Pancreas (tissue), 10 donors: ENCODE measurements around the gene SBK1. TPM values are rescaled to one million over a fixed set of nuclear protein-coding genes. Genes with fewer than 3 reads are reported as not detected.
A peak's percentile ranks its signal among the peaks of the same experiment; 100 is the strongest.

Source experiments
- ATAC-seq, 4 donors: fragments of 200-7000 bp; cut with Tn5 transposase; one replicate each; pipeline versions ENCODE4 v1.8.0 to v1.9.1; 2020; ENCODE audit warnings: mild to moderate bottlenecking in 4 of 4, moderate library complexity in 4 of 4
- DNase-seq, 6 donors: peaks; one replicate each; pipeline ENCODE4 v3.0.0-alpha.2; 2020
- FAIRE-seq: peaks from 2 replicates; lab custom pipeline; 2012; peaks lifted over from hg19 to GRCh38; lab: Jason Lieb, UNC
- H3K27ac ChIP-seq, 4 donors: fragments of 200-600 bp; sonication (generic); 1 replicate in 3 of 4; 2 replicates in 1 of 4; pipeline versions ENCODE4 v1.5.0 to v1.8.0; 2020
- H3K27me3 ChIP-seq, 4 donors: fragments of 200-600 bp; one replicate each; pipeline ENCODE4 v1.8.0; 2021
- H3K36me3 ChIP-seq, 3 donors: fragments of 200-600 bp; sonication (generic) in 1 of 3; one replicate each; pipeline versions ENCODE4 v1.5.0 to v1.8.0; 2020 to 2021
- H3K4me1 ChIP-seq, 3 donors: fragments of 200-600 bp; one replicate each; pipeline ENCODE4 v1.8.0; 2021
- H3K4me3 ChIP-seq, 4 donors: fragments of 200-600 bp; sonication (generic) in 2 of 4; one replicate each; pipeline versions ENCODE4 v1.5.0 to v1.8.0; 2020 to 2021
- H3K9me3 ChIP-seq, 4 donors: fragments of 200-600 bp; one replicate each; pipeline ENCODE4 v1.8.0; 2021
- WGBS, 2 donors: extraction: QIAGEN DNeasy Blood & Tissue Kit; methylation state at CpG; one replicate each; pipeline ENCODE4 v1.1.7; 2013; 5-methylcytosine and 5-hydroxymethylcytosine counted together
- intact Hi-C, 3 donors: fragments of 100-400 bp; cut with DNase I; formaldehyde crosslinking; loops; one replicate each; pipeline versions ENCODE4 v1.11.1 to v1.14.2; 2022
- polyA plus RNA-seq, 2 donors: library from polyadenylated mRNA; stranded (reverse); fragments of 200-250 nt; gene quantifications; one replicate each; pipeline ENCODE4 v1.2.3, GENCODE V29; 2013
- total RNA-seq, 6 donors: library from RNA; stranded (reverse); fragmentation: NEBNext Ultra II Directional in 4 of 6; extraction: Animal tissue kit (Norgen Biotek cat#: 25700) in 4 of 6; gene quantifications; one replicate each; pipeline versions ENCODE4 v1.2.1 to v1.2.4, GENCODE V29; 2021 to 2023
- TF ChIP-seq, protein P1 (sequence below), 4 donors: fragments of 200-600 bp; sonication (generic) in 3 of 4; IDR thresholded peaks; one replicate each; pipeline versions ENCODE4 v1.5.0 to v1.8.0; 2021; ENCODE audit warnings: antibody characterized with exemption in 4 of 4
- donor health status: healthy with polysubstance abuse.
- donor health status: DM: no; HTN: no; CAD: no; lungs with moderate emphysema.
- donor health status: DM: no; HTN: no; CAD: no.
- donor health status: control.
- donor health status: control.
- donor health status: Bipolar disorder and iron deficiency.
- donor health status: DM: yes; HTN: yes; CAD: no.
- donor health status: DM: no; HTN: no; CAD: no.
- donor health status: DM: no; HTN: no; CAD: no.
- donor health status: DM: yes; HTN: yes; CAD: no.

SBK1 gene
- total and polyA plus RNA-seq, 8 donors, result 0.96 to 4.0 (median 1.5) TPM

DNA sequence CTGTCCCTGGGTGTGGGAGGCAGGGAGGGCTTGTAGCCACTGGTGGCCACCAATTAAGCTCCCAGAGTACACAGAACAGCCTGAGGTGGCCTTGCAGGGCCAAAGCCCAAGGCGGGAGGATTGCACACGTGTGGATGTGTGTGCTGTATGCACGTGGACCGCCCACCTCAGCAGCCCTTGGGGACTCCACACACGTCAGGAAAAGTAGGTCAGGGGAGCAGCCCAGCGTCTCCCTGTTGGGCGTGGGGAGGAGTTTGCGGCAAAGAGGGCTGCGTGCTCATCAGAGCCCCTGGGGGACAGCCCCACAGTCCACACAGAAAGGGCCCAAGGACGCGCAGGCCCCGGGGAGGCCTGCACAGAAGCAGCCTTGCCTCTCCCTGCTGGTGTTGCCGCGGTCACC is 19.6 kb downstream of the SBK1 start:
- H3K27me3 ChIP-seq, result no peaks in the 10 kb centered on the region
- WGBS, 2 donors, result 85 to 86% methylated on average over 14 of the region's 14 CpGs
- no peak for ATAC-seq
- no peak overlapping the region for H3K4me3 ChIP-seq
- H3K36me3 ChIP-seq, result no peaks in the 10 kb centered on the region
- no peaks in the 10 kb centered on the region for H3K4me1 ChIP-seq
- H3K9me3 ChIP-seq, result no peaks in the 10 kb centered on the region
- no peak for FAIRE-seq
- no peak overlapping the region for H3K27ac ChIP-seq
- intact Hi-C loops, result no loop called here
- DNase-seq, result no peak
- TF ChIP-seq, protein P1, sequence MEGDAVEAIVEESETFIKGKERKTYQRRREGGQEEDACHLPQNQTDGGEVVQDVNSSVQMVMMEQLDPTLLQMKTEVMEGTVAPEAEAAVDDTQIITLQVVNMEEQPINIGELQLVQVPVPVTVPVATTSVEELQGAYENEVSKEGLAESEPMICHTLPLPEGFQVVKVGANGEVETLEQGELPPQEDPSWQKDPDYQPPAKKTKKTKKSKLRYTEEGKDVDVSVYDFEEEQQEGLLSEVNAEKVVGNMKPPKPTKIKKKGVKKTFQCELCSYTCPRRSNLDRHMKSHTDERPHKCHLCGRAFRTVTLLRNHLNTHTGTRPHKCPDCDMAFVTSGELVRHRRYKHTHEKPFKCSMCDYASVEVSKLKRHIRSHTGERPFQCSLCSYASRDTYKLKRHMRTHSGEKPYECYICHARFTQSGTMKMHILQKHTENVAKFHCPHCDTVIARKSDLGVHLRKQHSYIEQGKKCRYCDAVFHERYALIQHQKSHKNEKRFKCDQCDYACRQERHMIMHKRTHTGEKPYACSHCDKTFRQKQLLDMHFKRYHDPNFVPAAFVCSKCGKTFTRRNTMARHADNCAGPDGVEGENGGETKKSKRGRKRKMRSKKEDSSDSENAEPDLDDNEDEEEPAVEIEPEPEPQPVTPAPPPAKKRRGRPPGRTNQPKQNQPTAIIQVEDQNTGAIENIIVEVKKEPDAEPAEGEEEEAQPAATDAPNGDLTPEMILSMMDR (IDR thresholded peaks at IDR 0.05), result no peak

DNA sequence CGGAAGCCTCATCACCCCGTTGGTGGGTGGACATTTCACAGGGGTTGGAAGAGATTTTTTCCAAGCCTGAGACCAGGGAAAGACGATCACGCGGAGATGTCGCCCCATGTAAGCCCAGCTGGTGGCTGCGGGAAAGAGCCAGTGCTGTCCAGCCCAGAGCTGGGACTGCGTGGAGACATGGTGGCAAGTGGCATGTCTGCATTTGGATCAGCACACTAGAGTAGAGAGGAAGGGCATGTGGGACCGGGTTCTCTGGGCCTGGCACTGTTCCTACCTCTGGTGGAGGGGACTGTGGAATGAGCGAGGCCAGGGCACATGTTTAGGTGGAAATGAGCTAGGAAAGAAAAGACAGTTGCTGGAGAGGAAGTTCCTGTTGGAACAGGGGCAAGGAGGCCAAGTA is 20.0 kb downstream of the SBK1 start:
- no peak overlapping the region for H3K4me3 ChIP-seq
- no peaks in the 10 kb centered on the region for H3K9me3 ChIP-seq
- intact Hi-C loops, result no loop called here
- H3K36me3 ChIP-seq, result no peaks in the 10 kb centered on the region
- H3K27ac ChIP-seq, result no peak overlapping the region
- H3K27me3 ChIP-seq, result no peaks in the 10 kb centered on the region
- TF ChIP-seq, protein P1 (IDR thresholded peaks at IDR 0.05), result no peak
- WGBS, 2 donors, result 85 to 91% methylated on average over 10 of the region's 10 CpGs
- ATAC-seq (no peak), DNase-seq (no peak), FAIRE-seq (no peak)
- no peaks in the 10 kb centered on the region for H3K4me1 ChIP-seq

DNA sequence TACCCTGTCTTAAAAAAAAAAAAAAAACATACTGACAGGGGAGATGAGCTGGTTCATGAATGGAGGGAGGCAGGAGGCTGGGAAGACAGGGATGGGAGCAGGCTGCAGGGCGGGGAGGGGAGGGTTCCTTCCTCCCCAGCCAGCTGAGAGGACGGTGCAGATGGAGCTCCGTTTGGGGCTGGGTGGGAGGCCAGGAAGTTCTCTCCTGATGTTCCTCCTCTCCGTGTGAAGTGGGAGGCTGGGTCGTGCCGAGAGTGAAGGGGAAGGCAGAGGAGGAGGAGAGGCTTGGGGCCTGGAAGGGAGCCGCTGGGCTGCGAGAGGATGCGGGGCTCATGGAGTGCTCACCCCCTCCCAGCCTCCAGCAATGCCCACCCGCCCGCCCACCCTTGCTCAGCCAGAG is 21.3 kb downstream of the SBK1 start:
- Histone ChIP-seq H3K4me3 (no peak overlapping the region), H3K27me3 (no peaks in the 10 kb centered on the region), H3K9me3 (no peaks in the 10 kb centered on the region), H3K27ac (no peak overlapping the region), H3K36me3 (no peaks in the 10 kb centered on the region), H3K4me1 (no peaks in the 10 kb centered on the region)
- 86 to 87% methylated on average over 9 to 11 of the region's 11 CpGs for WGBS, 2 donors
- no peak for DNase-seq
- TF ChIP-seq, protein P1 (IDR thresholded peaks at IDR 0.05), result no peak
- no peak for ATAC-seq
- intact Hi-C loops, result no loop called here
- no peak for FAIRE-seq

DNA sequence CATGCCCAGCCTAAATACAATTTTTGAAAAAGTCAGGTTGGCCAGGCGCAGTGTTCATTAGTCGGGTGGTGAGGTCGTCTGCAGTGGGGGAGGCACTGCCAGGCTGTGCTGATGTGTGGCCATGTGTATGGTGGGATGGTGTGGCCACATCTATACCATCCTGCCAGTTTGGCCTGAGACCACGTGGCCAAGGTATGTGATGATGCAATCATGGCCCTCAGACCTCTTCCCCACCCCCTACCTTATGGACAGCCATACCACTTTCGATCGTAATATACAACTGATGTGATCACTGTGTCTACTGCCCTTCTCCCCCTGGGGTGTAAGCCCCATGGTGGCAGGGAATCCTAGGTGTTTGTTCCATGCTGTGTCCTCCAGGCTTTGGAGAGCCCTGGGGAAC is 23.7 kb downstream of the SBK1 start:
- intact Hi-C loops, result loop anchor here in 1 of 3 donors (5.0 kb wide), 1 partner anchor 39 kb away; no protein-coding TSS in a partner anchor
- DNase-seq (no peak), ATAC-seq (no peak), FAIRE-seq (no peak)
- TF ChIP-seq, protein P1 (IDR thresholded peaks at IDR 0.05), result no peak
- H3K4me3 ChIP-seq, result no peak overlapping the region
- H3K4me1 ChIP-seq, result no peaks in the 10 kb centered on the region
- no peaks in the 10 kb centered on the region for H3K9me3 ChIP-seq
- WGBS, 2 donors, result 81 to 85% methylated on average over 6 of the region's 6 CpGs
- no peaks in the 10 kb centered on the region for H3K36me3 ChIP-seq
- H3K27me3 ChIP-seq, result no peaks in the 10 kb centered on the region
- no peak overlapping the region for H3K27ac ChIP-seq

DNA sequence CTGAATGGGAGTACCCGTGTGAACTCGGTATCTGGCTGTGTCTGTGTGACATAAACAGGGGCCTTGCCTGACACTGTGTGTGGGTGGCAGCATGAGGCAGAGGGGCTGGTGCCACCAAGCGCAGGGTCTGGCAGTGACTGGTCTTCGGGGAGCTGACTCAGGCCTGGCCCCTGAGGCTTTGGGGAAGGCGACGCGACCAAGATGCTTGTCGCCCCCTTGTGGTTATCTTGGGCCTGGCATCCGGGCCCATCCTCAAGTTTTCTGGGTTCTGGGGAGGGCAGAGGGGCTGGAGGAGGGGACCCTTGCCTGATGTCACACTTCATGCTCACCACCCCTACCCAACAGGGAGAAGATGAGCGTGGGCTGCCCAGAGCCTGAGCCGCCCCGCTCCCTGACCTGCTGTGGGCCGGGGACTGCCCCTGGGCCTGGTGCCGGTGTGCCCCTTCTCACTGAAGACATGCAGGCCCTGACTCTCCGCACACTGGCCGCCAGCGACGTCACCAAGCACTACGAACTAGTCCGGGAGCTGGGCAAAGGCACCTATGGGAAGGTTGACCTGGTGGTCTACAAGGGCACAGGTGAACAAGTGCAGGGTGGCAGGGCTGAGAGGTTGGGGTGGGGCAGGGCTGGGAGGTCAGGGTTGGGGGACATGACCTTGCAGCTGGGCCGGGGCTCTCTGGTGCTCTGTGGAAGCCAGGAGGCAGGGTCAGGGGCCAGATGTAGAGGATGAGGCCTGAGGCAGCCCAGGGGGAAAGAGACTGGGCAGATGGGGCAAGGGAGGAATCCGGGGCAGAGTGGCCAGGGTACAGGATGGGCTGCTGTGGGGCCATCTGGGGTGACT is 24.9 kb downstream of the SBK1 start:
- DNase-seq (peak in 5 of 6 donors; percentile 23 to 88 (median 65)), ATAC-seq (peak; percentile 58 to 89 (median 77)), FAIRE-seq (no peak)
- TF ChIP-seq, protein P1 (IDR thresholded peaks at IDR 0.05), result peak; percentile 81 to 89 (median 86)
- H3K36me3 ChIP-seq, result no peaks in the 10 kb centered on the region
- H3K4me3 ChIP-seq, result no peak overlapping the region
- intact Hi-C loops, result loop anchor here in 1 of 3 donors (5.0 kb wide), 1 partner anchor 40 kb away; no protein-coding TSS in a partner anchor
- H3K4me1 ChIP-seq, result no peaks in the 10 kb centered on the region
- no peaks in the 10 kb centered on the region for H3K27me3 ChIP-seq
- no peaks in the 10 kb centered on the region for H3K9me3 ChIP-seq
- no peak overlapping the region for H3K27ac ChIP-seq
- WGBS, 2 donors, result 44 to 50% methylated on average over 21 to 22 of the region's 22 CpGs
